ENCODE measurements around the gene TCAF1. TPM values are rescaled to one million over a fixed set of nuclear protein-coding genes. Genes with fewer than 3 reads are reported as not detected.

Gene TCAF1
- total RNA-seq, 1 donor from 2014 or later: 90.3 TPM

GRCh38 chr7:143929224-143929920 lies 27.4 kb upstream of the TCAF1 start:
- Histone ChIP-seq H3K27ac (ENCODE audit: low read depth, low read length) (no peak overlapping the region), H3K36me3 (ENCODE audit: control insufficient read depth in 3 of 3, insufficient read depth in 3 of 3, low read length in 3 of 3) (no peaks in the 10 kb centered on the region), H3K4me1 (ENCODE audit: control insufficient read depth in 3 of 3, insufficient read depth in 3 of 3, low read length in 3 of 3) (no peaks in the 10 kb centered on the region), H3K9me3 (ENCODE audit: control insufficient read depth in 3 of 3, low read length in 3 of 3) (peaks cover 0 to 3% (median 0%) of the 10 kb centered on the region in 3 donors), H3K27me3 (ENCODE audit: control insufficient read depth in 3 of 3, insufficient read depth in 3 of 3, low read length in 3 of 3) (no peaks in the 10 kb centered on the region), H3K4me3 (ENCODE audit: low read length in 3 of 3) (no peak overlapping the region), H3K9ac (ENCODE audit: low read depth in 1 of 3, low read length in 3 of 3) (no peak overlapping the region)

- no peaks in the 10 kb centered on the region for H3K4me1 ChIP-seq (ENCODE audit: control insufficient read depth in 3 of 3, insufficient read depth in 3 of 3, low read length in 3 of 3)
- no peak overlapping the region for H3K9ac ChIP-seq (ENCODE audit: low read depth in 1 of 3, low read length in 3 of 3)
- H3K36me3 ChIP-seq (ENCODE audit: control insufficient read depth in 3 of 3, insufficient read depth in 3 of 3, low read length in 3 of 3): no peaks in the 10 kb centered on the region
- H3K27ac ChIP-seq (ENCODE audit: low read depth, low read length): no peak overlapping the region
- H3K4me3 ChIP-seq (ENCODE audit: low read length in 3 of 3): no peak overlapping the region
- no peaks in the 10 kb centered on the region for H3K27me3 ChIP-seq (ENCODE audit: control insufficient read depth in 3 of 3, insufficient read depth in 3 of 3, low read length in 3 of 3)
- no peaks in the 10 kb centered on the region for H3K9me3 ChIP-seq (ENCODE audit: control insufficient read depth in 3 of 3, low read length in 3 of 3)
Observed at GRCh38 chr7:143924851-143925250, 22.9 kb upstream of the TCAF1 start.

- Histone ChIP-seq H3K9ac (ENCODE audit: low read depth in 1 of 3, low read length in 3 of 3) (no peak overlapping the region), H3K27me3 (ENCODE audit: control insufficient read depth in 3 of 3, insufficient read depth in 3 of 3, low read length in 3 of 3) (no peaks in the 10 kb centered on the region), H3K36me3 (ENCODE audit: control insufficient read depth in 3 of 3, insufficient read depth in 3 of 3, low read length in 3 of 3) (no peaks in the 10 kb centered on the region), H3K9me3 (ENCODE audit: control insufficient read depth in 3 of 3, low read length in 3 of 3) (no peaks in the 10 kb centered on the region), H3K4me3 (ENCODE audit: low read length in 3 of 3) (no peak overlapping the region), H3K4me1 (ENCODE audit: control insufficient read depth in 3 of 3, insufficient read depth in 3 of 3, low read length in 3 of 3) (no peaks in the 10 kb centered on the region), H3K27ac (ENCODE audit: low read depth, low read length) (no peak overlapping the region)
Observed at GRCh38 chr7:143914938-143915652, 13.1 kb upstream of the TCAF1 start.

GRCh38 chr7:143913945-143914615 lies 12.1 kb upstream of the TCAF1 start:
- Histone ChIP-seq H3K27me3 (ENCODE audit: control insufficient read depth in 3 of 3, insufficient read depth in 3 of 3, low read length in 3 of 3) (no peaks in the 10 kb centered on the region), H3K27ac (ENCODE audit: low read depth, low read length) (no peak overlapping the region), H3K4me1 (ENCODE audit: control insufficient read depth in 3 of 3, insufficient read depth in 3 of 3, low read length in 3 of 3) (no peaks in the 10 kb centered on the region), H3K4me3 (ENCODE audit: low read length in 3 of 3) (no peak overlapping the region), H3K9me3 (ENCODE audit: control insufficient read depth in 3 of 3, low read length in 3 of 3) (no peaks in the 10 kb centered on the region), H3K36me3 (ENCODE audit: control insufficient read depth in 3 of 3, insufficient read depth in 3 of 3, low read length in 3 of 3) (no peaks in the 10 kb centered on the region), H3K9ac (ENCODE audit: low read depth in 1 of 3, low read length in 3 of 3) (no peak overlapping the region)

- H3K9ac ChIP-seq (ENCODE audit: low read depth in 1 of 3, low read length in 3 of 3): no peak overlapping the region
- H3K27ac ChIP-seq (ENCODE audit: low read depth, low read length): no peak overlapping the region
- H3K27me3 ChIP-seq (ENCODE audit: control insufficient read depth in 3 of 3, insufficient read depth in 3 of 3, low read length in 3 of 3): no peaks in the 10 kb centered on the region
- H3K9me3 ChIP-seq (ENCODE audit: control insufficient read depth in 3 of 3, low read length in 3 of 3): no peaks in the 10 kb centered on the region
- no peak overlapping the region for H3K4me3 ChIP-seq (ENCODE audit: low read length in 3 of 3)
- H3K36me3 ChIP-seq (ENCODE audit: control insufficient read depth in 3 of 3, insufficient read depth in 3 of 3, low read length in 3 of 3): no peaks in the 10 kb centered on the region
- H3K4me1 ChIP-seq (ENCODE audit: control insufficient read depth in 3 of 3, insufficient read depth in 3 of 3, low read length in 3 of 3): peaks cover 0 to 2% (median under 1%) of the 10 kb centered on the region in 3 donors
Observed at GRCh38 chr7:143910473-143911248, 8.7 kb upstream of the TCAF1 start.

GRCh38 chr7:143909863-143910262 lies 7.9 kb upstream of the TCAF1 start:
- Histone ChIP-seq H3K27me3 (ENCODE audit: control insufficient read depth in 3 of 3, insufficient read depth in 3 of 3, low read length in 3 of 3) (no peaks in the 10 kb centered on the region), H3K4me1 (ENCODE audit: control insufficient read depth in 3 of 3, insufficient read depth in 3 of 3, low read length in 3 of 3) (peaks cover 0 to 7% (median 7%) of the 10 kb centered on the region in 3 donors), H3K36me3 (ENCODE audit: control insufficient read depth in 3 of 3, insufficient read depth in 3 of 3, low read length in 3 of 3) (no peaks in the 10 kb centered on the region), H3K9me3 (ENCODE audit: control insufficient read depth in 3 of 3, low read length in 3 of 3) (no peaks in the 10 kb centered on the region), H3K9ac (ENCODE audit: low read depth in 1 of 3, low read length in 3 of 3) (no peak overlapping the region), H3K27ac (ENCODE audit: low read depth, low read length) (no peak overlapping the region), H3K4me3 (ENCODE audit: low read length in 3 of 3) (no peak overlapping the region)

GRCh38 chr7:143908120-143908519 lies 6.1 kb upstream of the TCAF1 start:
- H3K36me3 ChIP-seq (ENCODE audit: control insufficient read depth in 3 of 3, insufficient read depth in 3 of 3, low read length in 3 of 3): no peaks in the 10 kb centered on the region
- no peak overlapping the region for H3K27ac ChIP-seq (ENCODE audit: low read depth, low read length)

GRCh38 chr7:143906895-143907294 lies 4.9 kb upstream of the TCAF1 start:
- Histone ChIP-seq H3K4me3 (ENCODE audit: low read length in 3 of 3) (no peak overlapping the region), H3K9me3 (ENCODE audit: control insufficient read depth in 3 of 3, low read length in 3 of 3) (no peaks in the 10 kb centered on the region)

More at GRCh38 chr7:143908120-143908519, 6.1 kb upstream of the TCAF1 start:
- Histone ChIP-seq H3K9me3 (ENCODE audit: control insufficient read depth in 3 of 3, low read length in 3 of 3) (no peaks in the 10 kb centered on the region), H3K4me3 (ENCODE audit: low read length in 3 of 3) (no peak overlapping the region), H3K4me1 (ENCODE audit: control insufficient read depth in 3 of 3, insufficient read depth in 3 of 3, low read length in 3 of 3) (peaks cover 4 to 13% (median 7%) of the 10 kb centered on the region in 3 donors), H3K9ac (ENCODE audit: low read depth in 1 of 3, low read length in 3 of 3) (no peak overlapping the region), H3K27me3 (ENCODE audit: control insufficient read depth in 3 of 3, insufficient read depth in 3 of 3, low read length in 3 of 3) (no peaks in the 10 kb centered on the region)

GRCh38 chr7:143906151-143906550 lies 4.2 kb upstream of the TCAF1 start:
- no peaks in the 10 kb centered on the region for H3K36me3 ChIP-seq (ENCODE audit: control insufficient read depth in 3 of 3, insufficient read depth in 3 of 3, low read length in 3 of 3)
- no peak overlapping the region for H3K9ac ChIP-seq (ENCODE audit: low read depth in 1 of 3, low read length in 3 of 3)
- no peak overlapping the region for H3K27ac ChIP-seq (ENCODE audit: low read depth, low read length)
- no peaks in the 10 kb centered on the region for H3K27me3 ChIP-seq (ENCODE audit: control insufficient read depth in 3 of 3, insufficient read depth in 3 of 3, low read length in 3 of 3)
- peaks cover 6 to 13% (median 7%) of the 10 kb centered on the region in 3 donors for H3K4me1 ChIP-seq (ENCODE audit: control insufficient read depth in 3 of 3, insufficient read depth in 3 of 3, low read length in 3 of 3)
- no peak overlapping the region for H3K4me3 ChIP-seq (ENCODE audit: low read length in 3 of 3)
- no peaks in the 10 kb centered on the region for H3K9me3 ChIP-seq (ENCODE audit: control insufficient read depth in 3 of 3, low read length in 3 of 3)

More at GRCh38 chr7:143906895-143907294, 4.9 kb upstream of the TCAF1 start:
- no peak overlapping the region for H3K9ac ChIP-seq (ENCODE audit: low read depth in 1 of 3, low read length in 3 of 3)
- H3K27me3 ChIP-seq (ENCODE audit: control insufficient read depth in 3 of 3, insufficient read depth in 3 of 3, low read length in 3 of 3): no peaks in the 10 kb centered on the region
- H3K27ac ChIP-seq (ENCODE audit: low read depth, low read length): no peak overlapping the region
- H3K36me3 ChIP-seq (ENCODE audit: control insufficient read depth in 3 of 3, insufficient read depth in 3 of 3, low read length in 3 of 3): no peaks in the 10 kb centered on the region
- peaks cover 4 to 13% (median 7%) of the 10 kb centered on the region in 3 donors for H3K4me1 ChIP-seq (ENCODE audit: control insufficient read depth in 3 of 3, insufficient read depth in 3 of 3, low read length in 3 of 3)

Data from skeletal muscle tissue (tissue), 4 donors.